Gastroesophageal sphincter (tissue), 4 donors: ENCODE data around the gene CCL27. TPM values are rescaled to one million over a fixed set of nuclear protein-coding genes. Genes with fewer than 3 reads are reported as not detected.

ENCODE experiments used
- ATAC-seq: fragments of 150-250 bp; one replicate; pipeline ENCODE4 v1.9.1; 2016; ENCODE audit warnings: mild to moderate bottlenecking, moderate library complexity
- H3K27ac ChIP-seq, 4 donors: fragments of 200-600 bp; sonication (generic) in 3 of 4; 1 replicate in 3 of 4; 2 replicates in 1 of 4; pipeline ENCODE4 v1.5.1; 2016 to 2019
- H3K27me3 ChIP-seq: fragments of 200-600 bp; sonication (generic); one replicate; pipeline ENCODE4 v1.5.1; 2019
- H3K36me3 ChIP-seq, 2 donors: fragments of 200-600 bp; sonication (generic); one replicate each; pipeline ENCODE4 v1.5.1; 2019; ENCODE audit warnings: control low read depth in 1 of 2
- H3K4me1 ChIP-seq, 3 donors: fragments of 200-600 bp; sonication (generic); 1 replicate in 2 of 3; 2 replicates in 1 of 3; pipeline ENCODE4 v1.5.1; 2016 to 2019; ENCODE audit warnings: control low read depth in 2 of 3
- H3K4me3 ChIP-seq, 2 donors: fragments of 200-600 bp; sonication (generic); one replicate each; pipeline ENCODE4 v1.5.1; 2019; ENCODE audit warnings: mild to moderate bottlenecking in 1 of 2, moderate library complexity in 1 of 2
- H3K9me3 ChIP-seq, 3 donors: fragments of 200-600 bp; sonication (generic); one replicate each; pipeline ENCODE4 v1.5.1; 2017 to 2019; ENCODE audit warnings: control low read depth in 2 of 3
- EP300 ChIP-seq: sonication (generic); formaldehyde crosslinking; IDR thresholded peaks from one replicate; pipeline ENCODE4 v1.6.1; 2017; ENCODE audit warnings: antibody characterized with exemption, mild to moderate bottlenecking
- POLR2A ChIP-seq, 2 donors: fragments of 450-650 bp; IDR thresholded peaks; one replicate each; pipeline ENCODE4 v1.6.1; 2017; ENCODE audit warnings: antibody characterized with exemption in 2 of 2, mild to moderate bottlenecking in 2 of 2, moderate library complexity in 1 of 2
- POLR2AphosphoS5 ChIP-seq: sonication (generic); formaldehyde crosslinking; IDR thresholded peaks from one replicate; pipeline ENCODE4 v1.6.1; 2017; ENCODE audit warnings: antibody characterized with exemption
- WGBS, 2 donors: methylation state at CpG; one replicate each; pipeline ENCODE4 v1.1.5; 2018; ENCODE audit warnings: low coverage in 1 of 2; 5-methylcytosine and 5-hydroxymethylcytosine counted together
- total RNA-seq, 4 donors: library from RNA; depleted of rRNA; stranded (reverse); fragments of >200 nt; gene quantifications; one replicate each; pipeline ENCODE4 v1.1.0, GENCODE V29; 2016
- TF ChIP-seq, protein P1 (sequence below), 4 experiments: fragments of 200-600 bp in 2 of 4; fragments of 450-650 bp in 2 of 4; sonication (generic) in 1 of 4; IDR thresholded peaks; one replicate each; pipeline ENCODE4 v1.5.1; 2017 to 2019; ENCODE audit warnings: antibody characterized with exemption in 4 of 4, mild to moderate bottlenecking in 2 of 4, moderate library complexity in 2 of 4

CCL27 gene
- total RNA-seq, 4 donors from 2014 or later = not detected

DNA sequence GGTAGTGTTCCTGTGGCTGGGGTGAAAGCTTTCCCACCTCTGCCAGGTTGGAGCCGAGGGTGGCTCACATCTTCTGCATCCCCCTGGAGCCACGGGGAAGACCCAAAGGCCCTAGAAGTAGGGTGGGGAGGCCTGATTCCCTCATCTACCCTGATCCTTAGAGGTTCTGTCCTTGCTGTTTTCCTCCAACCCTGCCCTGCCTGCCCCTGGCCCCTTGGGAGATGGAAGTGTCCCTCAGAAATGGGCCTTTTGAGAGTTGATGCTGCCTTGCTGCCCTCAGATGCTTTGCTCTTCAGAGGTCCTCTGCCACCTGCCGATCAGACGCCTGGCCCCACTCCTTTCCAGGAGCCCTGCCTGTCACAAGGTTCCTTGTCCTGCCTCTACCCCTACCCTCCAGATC, 22.4 kb upstream of the CCL27 start:
- no peak for ATAC-seq
- 95 to 100% methylated on average over 3 to 4 of the region's 4 CpGs for WGBS, 2 donors
- Histone ChIP-seq H3K4me1 (peaks cover 0 to 13% (median 0%) of the 10 kb centered on the region in 3 donors), H3K36me3 (peaks cover 0 to 40% of the 10 kb centered on the region in 2 donors), H3K9me3 (no peaks in the 10 kb centered on the region), H3K27ac (no peak overlapping the region), H3K27me3 (no peaks in the 10 kb centered on the region), H3K4me3 (no peak overlapping the region)
- TF ChIP-seq EP300 (no peak), POLR2AphosphoS5 (no peak), POLR2A (IDR thresholded peaks at IDR 0.05) (no peak)
- TF ChIP-seq, protein P1, sequence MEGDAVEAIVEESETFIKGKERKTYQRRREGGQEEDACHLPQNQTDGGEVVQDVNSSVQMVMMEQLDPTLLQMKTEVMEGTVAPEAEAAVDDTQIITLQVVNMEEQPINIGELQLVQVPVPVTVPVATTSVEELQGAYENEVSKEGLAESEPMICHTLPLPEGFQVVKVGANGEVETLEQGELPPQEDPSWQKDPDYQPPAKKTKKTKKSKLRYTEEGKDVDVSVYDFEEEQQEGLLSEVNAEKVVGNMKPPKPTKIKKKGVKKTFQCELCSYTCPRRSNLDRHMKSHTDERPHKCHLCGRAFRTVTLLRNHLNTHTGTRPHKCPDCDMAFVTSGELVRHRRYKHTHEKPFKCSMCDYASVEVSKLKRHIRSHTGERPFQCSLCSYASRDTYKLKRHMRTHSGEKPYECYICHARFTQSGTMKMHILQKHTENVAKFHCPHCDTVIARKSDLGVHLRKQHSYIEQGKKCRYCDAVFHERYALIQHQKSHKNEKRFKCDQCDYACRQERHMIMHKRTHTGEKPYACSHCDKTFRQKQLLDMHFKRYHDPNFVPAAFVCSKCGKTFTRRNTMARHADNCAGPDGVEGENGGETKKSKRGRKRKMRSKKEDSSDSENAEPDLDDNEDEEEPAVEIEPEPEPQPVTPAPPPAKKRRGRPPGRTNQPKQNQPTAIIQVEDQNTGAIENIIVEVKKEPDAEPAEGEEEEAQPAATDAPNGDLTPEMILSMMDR (IDR thresholded peaks at IDR 0.05) = no peak

DNA sequence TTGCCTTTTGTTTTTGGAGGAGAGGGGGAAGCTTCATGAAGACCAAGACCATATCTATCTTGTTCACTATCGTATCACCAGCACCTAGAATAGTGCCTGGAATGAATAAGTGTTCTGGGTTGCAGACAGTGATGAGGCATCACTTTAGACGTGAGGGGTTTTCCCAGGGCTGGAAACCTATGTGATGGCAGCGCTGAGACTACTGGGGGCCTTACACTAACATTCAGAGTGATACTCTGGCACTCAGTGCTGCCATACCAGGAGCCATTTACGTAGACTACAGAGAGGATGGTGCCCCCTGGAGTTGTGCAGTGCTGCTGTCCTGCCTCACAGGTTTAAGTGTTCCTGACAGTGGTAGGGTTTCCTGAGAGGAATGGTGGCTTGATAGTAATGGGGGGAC, 21.7 kb upstream of the CCL27 start:
- TF ChIP-seq, protein P1 (IDR thresholded peaks at IDR 0.05) = no peak
- no peak for TF ChIP-seq POLR2A (IDR thresholded peaks at IDR 0.05)
- TF ChIP-seq EP300 = no peak
- TF ChIP-seq POLR2AphosphoS5 = no peak
- Histone ChIP-seq H3K27me3 (no peaks in the 10 kb centered on the region), H3K9me3 (no peaks in the 10 kb centered on the region), H3K4me1 (peaks cover 0 to 13% (median 0%) of the 10 kb centered on the region in 3 donors), H3K27ac (no peak overlapping the region), H3K4me3 (no peak overlapping the region), H3K36me3 (peaks cover 0 to 40% of the 10 kb centered on the region in 2 donors)
- ATAC-seq = no peak
- WGBS, 2 donors = 76 to 100% methylated on average over 1 to 4 of the region's 4 CpGs

DNA sequence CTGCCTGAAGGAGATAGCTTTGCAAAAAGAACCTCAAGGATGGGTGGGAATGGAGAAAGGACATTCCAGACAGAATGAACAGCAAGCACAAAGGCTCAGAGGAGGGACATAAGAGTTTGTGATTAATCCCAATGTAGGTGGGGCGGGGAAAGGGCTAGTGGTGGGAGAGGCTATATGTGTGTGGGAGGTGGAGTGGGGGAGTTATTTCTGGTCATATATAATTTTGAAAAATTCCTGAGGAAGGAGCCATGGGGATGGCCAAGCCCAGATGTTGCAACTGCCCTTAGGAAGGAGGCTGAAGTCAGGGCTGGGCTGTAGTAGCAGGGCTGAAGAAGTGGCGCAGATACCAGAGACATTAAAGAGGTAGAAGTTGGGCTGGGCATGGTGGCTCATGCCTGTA, 13.4 kb upstream of the CCL27 start:
- Histone ChIP-seq H3K27ac (no peak overlapping the region), H3K4me1 (no peaks in the 10 kb centered on the region), H3K27me3 (no peaks in the 10 kb centered on the region), H3K4me3 (no peak overlapping the region), H3K36me3 (peaks cover 0 to 8% of the 10 kb centered on the region in 2 donors), H3K9me3 (no peaks in the 10 kb centered on the region)
- ATAC-seq = no peak
- TF ChIP-seq POLR2AphosphoS5 (no peak), POLR2A (IDR thresholded peaks at IDR 0.05) (no peak), EP300 (no peak)
- TF ChIP-seq, protein P1 (IDR thresholded peaks at IDR 0.05) = no peak
- WGBS, 2 donors = 88 to 100% methylated on average over 1 to 2 of the region's 2 CpGs

DNA sequence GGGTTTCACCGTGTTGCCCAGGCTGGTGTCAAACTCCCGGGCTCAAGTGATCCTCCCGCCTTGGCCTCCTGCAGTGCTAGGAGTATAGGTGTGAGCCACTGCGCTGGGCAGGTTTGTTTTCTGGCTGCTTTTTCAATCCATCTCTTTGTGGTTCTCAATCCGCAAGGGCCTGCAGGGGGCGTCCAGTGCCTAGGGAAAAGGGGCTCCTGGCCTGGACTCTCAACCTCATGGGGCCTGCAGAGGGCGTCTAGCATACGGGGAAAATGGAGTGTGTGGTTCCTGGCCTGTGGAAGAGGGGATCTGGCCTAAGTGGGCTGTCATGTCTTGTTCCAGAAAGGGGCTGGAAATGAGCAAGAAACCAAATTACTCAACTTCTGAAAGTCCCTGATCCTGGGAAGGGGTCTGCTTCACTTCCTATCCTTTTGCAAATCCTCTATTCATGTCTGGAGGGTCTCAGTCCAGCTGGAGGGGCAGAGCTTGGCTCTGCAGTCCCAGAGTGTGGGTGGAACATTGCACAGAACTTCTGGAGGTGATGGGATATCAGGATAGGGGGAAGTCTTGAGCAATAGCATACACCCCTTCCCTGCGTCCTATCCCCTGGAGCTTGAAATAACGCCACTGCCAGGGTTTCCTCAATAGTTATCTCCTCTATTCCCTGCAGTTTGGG, 12.7 kb upstream of the CCL27 start:
- ATAC-seq = peak; percentile 50
- TF ChIP-seq EP300 (no peak), POLR2A (IDR thresholded peaks at IDR 0.05) (no peak)
- TF ChIP-seq, protein P1 (IDR thresholded peaks at IDR 0.05) = peak in 3 of 4 experiments; percentile 23 to 45 (median 39)
- H3K4me1 ChIP-seq = no peaks in the 10 kb centered on the region
- H3K36me3 ChIP-seq = peaks cover 0 to 10% of the 10 kb centered on the region in 2 donors
- H3K27me3 ChIP-seq = no peaks in the 10 kb centered on the region
- no peaks in the 10 kb centered on the region for H3K9me3 ChIP-seq
- no peak overlapping the region for H3K27ac ChIP-seq
- H3K4me3 ChIP-seq = no peak overlapping the region
- WGBS, 2 donors = 30 to 64% methylated on average over 2 to 3 of the region's 10 CpGs

DNA sequence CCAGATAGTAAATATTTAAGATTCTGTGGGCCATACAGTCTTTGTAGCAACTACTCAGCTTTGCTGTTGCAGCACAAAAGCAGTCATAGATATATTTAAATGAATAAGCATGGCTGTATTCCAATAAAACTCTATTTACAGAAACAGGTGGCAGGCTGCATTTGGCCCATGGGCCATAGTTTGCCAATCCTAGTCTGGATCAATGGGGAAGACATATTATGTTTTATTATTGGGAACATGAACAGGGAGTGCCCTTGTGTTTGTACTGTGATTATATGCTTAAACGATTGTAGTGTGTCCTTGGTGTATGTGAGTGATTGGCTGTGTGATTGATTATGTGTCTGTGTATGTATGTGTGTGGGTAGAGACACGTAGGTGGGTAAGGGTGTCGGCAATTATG, 12.0 kb upstream of the CCL27 start:
- H3K27ac ChIP-seq = no peak overlapping the region
- H3K9me3 ChIP-seq = peaks cover 0 to 4% (median 0%) of the 10 kb centered on the region in 3 donors
- no peak for ATAC-seq
- H3K27me3 ChIP-seq = no peaks in the 10 kb centered on the region
- no peak for TF ChIP-seq POLR2AphosphoS5
- TF ChIP-seq EP300 = no peak
- TF ChIP-seq, protein P1 (IDR thresholded peaks at IDR 0.05) = no peak
- no peak for TF ChIP-seq POLR2A (IDR thresholded peaks at IDR 0.05)
- H3K36me3 ChIP-seq = peaks cover 0 to 17% of the 10 kb centered on the region in 2 donors
- 73 to 81% methylated on average over 2 to 3 of the region's 3 CpGs for WGBS, 2 donors
- H3K4me1 ChIP-seq = no peaks in the 10 kb centered on the region
- no peak overlapping the region for H3K4me3 ChIP-seq
